ENCODE measurements around the gene GALNT10. TPM values are rescaled to one million over a fixed set of nuclear protein-coding genes. Genes with fewer than 3 reads are reported as not detected.

Gene GALNT10
- polyA plus RNA-seq, 1 experiment, result 93.1 TPM

DNA sequence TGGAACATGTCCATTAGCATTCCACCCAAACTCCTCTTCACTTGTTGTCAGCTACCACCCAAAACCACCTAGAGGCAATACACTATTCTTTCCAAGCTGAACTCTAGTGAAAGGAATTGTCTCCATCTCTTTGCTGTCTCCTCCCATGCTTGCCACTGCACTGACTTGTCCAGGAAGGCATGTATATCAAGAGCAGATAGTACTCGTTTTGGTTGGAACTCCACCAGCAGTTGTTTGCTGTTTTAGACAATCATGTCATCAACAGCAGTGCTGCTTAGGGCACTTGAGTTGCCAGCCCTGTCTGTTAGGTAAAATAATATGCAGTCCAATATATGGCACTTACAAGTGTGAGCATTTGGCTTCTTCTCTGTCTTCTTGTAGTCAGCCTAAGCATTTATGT is 175.3 kb downstream of the GALNT10 start:
- H3K9me3 ChIP-seq (ENCODE audit: control insufficient read depth, insufficient read depth, low read length), result no peaks in the 10 kb centered on the region
- no peaks in the 10 kb centered on the region for H3K27me3 ChIP-seq (ENCODE audit: control insufficient read depth, insufficient read depth, low read length)
- ChIA-PET POLR2A (no interaction called here), CTCF (interaction anchor here (1.0 kb wide), 1 partner anchor 168 kb away, joined by 4 read pairs; no protein-coding TSS in a partner anchor)
- peak overlapping the region; percentile 63 for H3K27ac ChIP-seq (ENCODE audit: low read depth, low read length)
- no peak overlapping the region for H3K4me3 ChIP-seq (ENCODE audit: low read depth, low read length)
- TF ChIP-seq, protein P1, sequence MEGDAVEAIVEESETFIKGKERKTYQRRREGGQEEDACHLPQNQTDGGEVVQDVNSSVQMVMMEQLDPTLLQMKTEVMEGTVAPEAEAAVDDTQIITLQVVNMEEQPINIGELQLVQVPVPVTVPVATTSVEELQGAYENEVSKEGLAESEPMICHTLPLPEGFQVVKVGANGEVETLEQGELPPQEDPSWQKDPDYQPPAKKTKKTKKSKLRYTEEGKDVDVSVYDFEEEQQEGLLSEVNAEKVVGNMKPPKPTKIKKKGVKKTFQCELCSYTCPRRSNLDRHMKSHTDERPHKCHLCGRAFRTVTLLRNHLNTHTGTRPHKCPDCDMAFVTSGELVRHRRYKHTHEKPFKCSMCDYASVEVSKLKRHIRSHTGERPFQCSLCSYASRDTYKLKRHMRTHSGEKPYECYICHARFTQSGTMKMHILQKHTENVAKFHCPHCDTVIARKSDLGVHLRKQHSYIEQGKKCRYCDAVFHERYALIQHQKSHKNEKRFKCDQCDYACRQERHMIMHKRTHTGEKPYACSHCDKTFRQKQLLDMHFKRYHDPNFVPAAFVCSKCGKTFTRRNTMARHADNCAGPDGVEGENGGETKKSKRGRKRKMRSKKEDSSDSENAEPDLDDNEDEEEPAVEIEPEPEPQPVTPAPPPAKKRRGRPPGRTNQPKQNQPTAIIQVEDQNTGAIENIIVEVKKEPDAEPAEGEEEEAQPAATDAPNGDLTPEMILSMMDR (IDR thresholded peaks at IDR 0.05; ENCODE audit: low read depth, low read length), result no peak
- no peak for DNase-seq (ENCODE audit: low read depth, low spot score)

DNA sequence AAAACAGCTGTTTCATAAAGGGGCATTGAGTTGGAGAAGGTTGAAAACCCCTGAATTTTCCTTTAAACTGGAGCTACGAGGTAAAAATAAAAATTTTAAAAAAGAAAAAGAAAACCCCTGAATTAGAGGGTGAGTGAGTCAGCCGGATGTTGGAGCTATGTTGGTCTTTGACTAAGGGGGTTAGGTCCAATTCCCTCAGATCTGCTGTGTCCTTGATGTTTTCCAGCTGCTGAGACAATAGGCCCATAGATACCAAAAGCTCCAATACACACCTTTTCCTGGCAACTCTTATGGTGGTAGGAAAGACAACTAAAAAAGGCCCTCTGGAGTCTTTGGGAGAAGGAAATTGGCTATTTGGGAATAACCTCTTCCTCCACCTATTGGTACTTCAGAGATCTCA is 175.8 kb downstream of the GALNT10 start:
- POLR2A ChIA-PET, result no interaction called here
- no peak overlapping the region for H3K4me3 ChIP-seq (ENCODE audit: low read depth, low read length)
- peak overlapping the region; percentile 62 for H3K27ac ChIP-seq (ENCODE audit: low read depth, low read length)
- no peaks in the 10 kb centered on the region for H3K27me3 ChIP-seq (ENCODE audit: control insufficient read depth, insufficient read depth, low read length)
- no peaks in the 10 kb centered on the region for H3K9me3 ChIP-seq (ENCODE audit: control insufficient read depth, insufficient read depth, low read length)
- DNase-seq (ENCODE audit: low read depth, low spot score), result no peak
- CTCF ChIA-PET, result interaction anchor here (1.0 kb wide), 1 partner anchor 169 kb away, joined by 4 read pairs; no protein-coding TSS in a partner anchor
- TF ChIP-seq, protein P1 (IDR thresholded peaks at IDR 0.05; ENCODE audit: low read depth, low read length), result no peak

DNA sequence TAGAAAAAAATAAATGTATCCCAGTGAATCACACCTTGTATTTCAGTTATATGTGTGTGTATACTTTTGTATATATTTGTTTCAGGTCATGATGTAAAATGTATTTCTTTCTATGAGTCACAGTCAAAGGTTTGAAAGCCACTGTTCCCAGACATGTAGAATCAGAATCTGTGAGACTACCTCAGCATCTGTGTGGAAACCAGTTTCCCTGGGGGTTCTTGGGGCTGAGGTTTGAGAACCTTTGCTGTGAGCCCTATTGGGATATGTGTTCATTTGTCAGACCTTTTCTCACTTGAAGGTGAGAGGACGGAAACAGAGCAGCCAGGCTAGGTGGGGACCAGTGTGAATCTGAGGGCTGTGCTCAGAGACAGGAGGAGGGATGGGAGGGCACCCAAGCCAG is 176.6 kb downstream of the GALNT10 start:
- POLR2A ChIA-PET, result no interaction called here
- Histone ChIP-seq H3K27me3 (ENCODE audit: control insufficient read depth, insufficient read depth, low read length) (no peaks in the 10 kb centered on the region), H3K27ac (ENCODE audit: low read depth, low read length) (peak overlapping the region; percentile 93), H3K9me3 (ENCODE audit: control insufficient read depth, insufficient read depth, low read length) (no peaks in the 10 kb centered on the region), H3K4me3 (ENCODE audit: low read depth, low read length) (no peak overlapping the region)
- TF ChIP-seq, protein P1 (IDR thresholded peaks at IDR 0.05; ENCODE audit: low read depth, low read length), result no peak
- peak; percentile 39 for DNase-seq (ENCODE audit: low read depth, low spot score)
- CTCF ChIA-PET, result no interaction called here

DNA sequence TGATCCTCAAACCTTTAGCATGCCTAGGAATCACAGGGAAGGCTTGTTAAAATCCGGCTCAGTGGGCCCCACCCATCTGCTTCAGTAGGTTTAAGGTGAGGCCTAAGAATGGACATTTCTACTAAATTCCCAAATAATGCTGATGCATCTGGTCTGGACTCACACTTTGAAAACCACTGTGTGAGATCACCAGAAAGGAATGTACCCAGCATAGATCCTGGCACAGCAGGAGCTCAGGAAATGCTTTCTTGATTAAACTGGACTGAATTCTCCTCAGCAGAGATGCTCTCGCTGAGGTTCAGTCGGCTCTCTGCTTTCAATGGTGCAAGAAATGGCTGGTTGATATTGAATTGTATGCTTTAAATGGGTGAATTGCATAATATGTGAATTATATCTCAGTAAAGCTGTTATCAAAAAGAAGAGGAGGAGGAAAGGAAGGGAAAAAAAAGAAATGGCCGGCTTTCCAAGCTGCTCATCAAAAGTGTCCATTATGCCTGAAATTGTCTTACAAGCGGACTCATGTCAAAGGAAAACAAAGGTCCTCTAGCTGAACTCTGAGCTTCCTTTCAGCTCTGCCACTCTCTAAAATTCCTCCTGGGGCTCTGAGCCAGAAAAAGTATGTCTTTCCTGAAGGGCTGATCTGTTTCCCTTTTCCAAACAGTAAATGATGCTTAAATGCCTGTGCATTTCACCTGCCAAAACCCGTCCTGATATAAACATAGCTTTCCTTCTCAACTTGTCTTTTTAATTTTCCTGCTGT is 177.7 kb downstream of the GALNT10 start:
- peak; percentile 83 for DNase-seq (ENCODE audit: low read depth, low spot score)
- Histone ChIP-seq H3K27me3 (ENCODE audit: control insufficient read depth, insufficient read depth, low read length) (no peaks in the 10 kb centered on the region), H3K4me3 (ENCODE audit: low read depth, low read length) (no peak overlapping the region), H3K9me3 (ENCODE audit: control insufficient read depth, insufficient read depth, low read length) (no peaks in the 10 kb centered on the region), H3K27ac (ENCODE audit: low read depth, low read length) (peak overlapping the region; percentile 93)
- TF ChIP-seq, protein P1 (IDR thresholded peaks at IDR 0.05; ENCODE audit: low read depth, low read length), result no peak
- ChIA-PET CTCF (interaction anchor here (1.2 kb wide), 1 partner anchor 37 kb away, joined by 4 read pairs; no protein-coding TSS in a partner anchor), POLR2A (interaction anchor here (0.5 to 1.5 kb wide), 4 partner anchors 37 to 346 kb away, joined by 3 to 6 read pairs (median 4); partner anchors contain the start of gene GALNT10)

DNA sequence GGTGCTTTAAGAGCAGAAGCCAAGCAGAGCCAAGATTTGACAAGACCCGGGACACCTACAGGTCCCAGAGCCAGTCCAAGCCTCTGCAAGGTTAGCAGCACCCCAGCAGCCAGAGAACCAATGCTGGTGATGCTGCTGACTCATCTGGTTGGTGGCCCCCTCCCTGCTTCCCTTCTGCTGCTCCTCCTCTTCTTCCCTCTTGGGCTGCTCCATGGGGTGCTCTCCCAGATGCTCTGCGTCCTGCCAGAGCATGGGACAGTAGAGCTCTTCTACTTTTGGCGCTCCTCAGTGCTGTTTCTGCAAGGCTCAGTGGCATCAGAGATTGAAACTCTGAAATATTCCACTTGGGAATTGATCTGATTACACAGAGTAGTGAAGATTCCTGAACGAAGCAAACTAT is 179.1 kb downstream of the GALNT10 start:
- Histone ChIP-seq H3K27me3 (ENCODE audit: control insufficient read depth, insufficient read depth, low read length) (no peaks in the 10 kb centered on the region), H3K9me3 (ENCODE audit: control insufficient read depth, insufficient read depth, low read length) (no peaks in the 10 kb centered on the region), H3K27ac (ENCODE audit: low read depth, low read length) (peak overlapping the region; percentile 41), H3K4me3 (ENCODE audit: low read depth, low read length) (no peak overlapping the region)
- TF ChIP-seq, protein P1 (IDR thresholded peaks at IDR 0.05; ENCODE audit: low read depth, low read length), result no peak
- ChIA-PET CTCF (no interaction called here), POLR2A (no interaction called here)
- DNase-seq (ENCODE audit: low read depth, low spot score), result no peak
